Measurements from ENCODE around the gene MAPK6.

The MAPK6 gene

GRCh38 chr15:52104532-52105004 lies 85.5 kb downstream of the MAPK6 start:
- no peak for DNase-seq

GRCh38 chr15:52105846-52106245 lies 86.8 kb downstream of the MAPK6 start:
- no peak for DNase-seq

- no peak for DNase-seq
Observed at GRCh38 chr15:52106641-52107040, 87.6 kb downstream of the MAPK6 start.

- DNase-seq: no peak
Observed at GRCh38 chr15:52107238-52107637, 88.2 kb downstream of the MAPK6 start.

GRCh38 chr15:52109559-52110451 lies 90.8 kb downstream of the MAPK6 start:
- DNase-seq: no peak

- no peak for DNase-seq
Observed at GRCh38 chr15:52111517-52112202, 92.6 kb downstream of the MAPK6 start.

- DNase-seq: no peak
Observed at GRCh38 chr15:52112203-52112750, 93.3 kb downstream of the MAPK6 start.

GRCh38 chr15:52113235-52113634 lies 94.2 kb downstream of the MAPK6 start:
- DNase-seq: peak; percentile 46

- no peak for DNase-seq
Observed at GRCh38 chr15:52113708-52114107, 94.7 kb downstream of the MAPK6 start.

- no peak for DNase-seq
Observed at GRCh38 chr15:52114261-52115055, 95.4 kb downstream of the MAPK6 start.

GRCh38 chr15:52115598-52116427 lies 96.8 kb downstream of the MAPK6 start:
- DNase-seq: no peak

All from fibroblast of skin of scalp (primary cell).